ENCODE measurements around the gene TAF3.

Gene TAF3

DNA sequence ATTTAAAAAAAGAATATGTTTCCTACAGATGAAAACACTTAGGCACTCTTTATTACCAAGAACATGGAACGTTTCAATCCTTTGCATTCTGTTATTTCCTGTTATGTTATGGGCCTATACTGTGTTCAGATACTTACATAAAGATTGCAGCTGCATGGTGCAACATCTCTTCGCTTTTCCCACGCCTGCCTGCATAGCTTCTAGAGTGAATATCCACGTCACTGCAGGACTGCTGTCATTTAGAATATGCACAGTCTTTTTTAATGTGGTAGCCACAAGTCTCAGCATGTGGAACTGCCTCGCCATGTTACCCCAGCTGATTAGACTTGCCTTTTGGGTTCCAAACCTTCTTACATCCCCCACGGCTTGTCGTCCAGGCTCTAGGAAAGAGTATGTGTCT, 166.6 kb downstream of the TAF3 start:
- ATAC-seq (ENCODE audit: insufficient read depth, low read depth) (no peak), DNase-seq (no peak)
- Histone ChIP-seq H3K27ac (ENCODE audit: low read length) (no peak overlapping the region), H3K27me3 (ENCODE audit: insufficient read depth, low read length, poor library complexity) (no peaks in the 10 kb centered on the region), H3K79me2 (ENCODE audit: insufficient read depth, low read length) (no peaks in the 10 kb centered on the region), H3K4me1 (ENCODE audit: insufficient read depth, low read length) (no peaks in the 10 kb centered on the region), H3K36me3 (ENCODE audit: insufficient read depth, low read length) (no peaks in the 10 kb centered on the region), H3K4me2 (ENCODE audit: insufficient read depth, low read length) (no peak overlapping the region), H2AFZ (ENCODE audit: low read depth, low read length) (no peak overlapping the region), H3K9me3 (ENCODE audit: insufficient read depth, low read length, severe bottlenecking) (no peaks in the 10 kb centered on the region), H3K9ac (ENCODE audit: low read depth, low read length) (no peak overlapping the region), H4K20me1 (ENCODE audit: insufficient read depth, low read length) (no peaks in the 10 kb centered on the region), H3K4me3 (ENCODE audit: low read depth in 1 of 2, low read length in 2 of 2) (no peak overlapping the region)
- no peak for TF ChIP-seq EZH2 (IDR thresholded peaks at IDR 0.05; ENCODE audit: borderline replicate concordance, low read depth, low read length, severe bottlenecking)
- TF ChIP-seq, protein P1, sequence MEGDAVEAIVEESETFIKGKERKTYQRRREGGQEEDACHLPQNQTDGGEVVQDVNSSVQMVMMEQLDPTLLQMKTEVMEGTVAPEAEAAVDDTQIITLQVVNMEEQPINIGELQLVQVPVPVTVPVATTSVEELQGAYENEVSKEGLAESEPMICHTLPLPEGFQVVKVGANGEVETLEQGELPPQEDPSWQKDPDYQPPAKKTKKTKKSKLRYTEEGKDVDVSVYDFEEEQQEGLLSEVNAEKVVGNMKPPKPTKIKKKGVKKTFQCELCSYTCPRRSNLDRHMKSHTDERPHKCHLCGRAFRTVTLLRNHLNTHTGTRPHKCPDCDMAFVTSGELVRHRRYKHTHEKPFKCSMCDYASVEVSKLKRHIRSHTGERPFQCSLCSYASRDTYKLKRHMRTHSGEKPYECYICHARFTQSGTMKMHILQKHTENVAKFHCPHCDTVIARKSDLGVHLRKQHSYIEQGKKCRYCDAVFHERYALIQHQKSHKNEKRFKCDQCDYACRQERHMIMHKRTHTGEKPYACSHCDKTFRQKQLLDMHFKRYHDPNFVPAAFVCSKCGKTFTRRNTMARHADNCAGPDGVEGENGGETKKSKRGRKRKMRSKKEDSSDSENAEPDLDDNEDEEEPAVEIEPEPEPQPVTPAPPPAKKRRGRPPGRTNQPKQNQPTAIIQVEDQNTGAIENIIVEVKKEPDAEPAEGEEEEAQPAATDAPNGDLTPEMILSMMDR (IDR thresholded peaks at IDR 0.05; ENCODE audit: borderline replicate concordance, extremely low read depth, low read length, poor library complexity, severe bottlenecking) = no peak

DNA sequence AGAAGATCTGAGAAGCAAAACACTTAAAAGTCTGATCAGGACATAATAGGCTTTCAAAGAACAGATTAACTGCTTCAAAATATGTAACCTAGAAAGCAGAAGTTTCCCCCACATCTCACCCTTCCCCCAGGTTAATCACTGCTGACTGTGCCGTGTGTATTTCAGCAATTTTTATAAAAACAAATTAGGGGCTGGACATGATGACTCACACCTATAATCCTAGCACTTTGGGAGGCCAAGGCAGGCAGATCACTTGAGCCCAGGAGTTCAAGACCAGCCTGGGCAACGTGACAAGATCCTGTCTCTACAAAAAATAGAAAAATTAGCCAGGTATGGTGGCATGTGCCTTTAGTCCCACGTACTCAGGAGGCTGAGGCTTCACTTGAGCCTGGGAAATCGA, 168.5 kb downstream of the TAF3 start:
- ATAC-seq (ENCODE audit: insufficient read depth, low read depth) (no peak), DNase-seq (no peak)
- no peaks in the 10 kb centered on the region for H3K9me3 ChIP-seq (ENCODE audit: insufficient read depth, low read length, severe bottlenecking)
- H3K9ac ChIP-seq (ENCODE audit: low read depth, low read length) = no peak overlapping the region
- H4K20me1 ChIP-seq (ENCODE audit: insufficient read depth, low read length) = no peaks in the 10 kb centered on the region
- no peak overlapping the region for H3K4me2 ChIP-seq (ENCODE audit: insufficient read depth, low read length)
- no peak overlapping the region for H3K4me3 ChIP-seq (ENCODE audit: low read depth in 1 of 2, low read length in 2 of 2)
- H3K27ac ChIP-seq (ENCODE audit: low read length) = no peak overlapping the region
- no peak for TF ChIP-seq EZH2 (IDR thresholded peaks at IDR 0.05; ENCODE audit: borderline replicate concordance, low read depth, low read length, severe bottlenecking)
- TF ChIP-seq, protein P1 (IDR thresholded peaks at IDR 0.05; ENCODE audit: borderline replicate concordance, extremely low read depth, low read length, poor library complexity, severe bottlenecking) = no peak
- H3K4me1 ChIP-seq (ENCODE audit: insufficient read depth, low read length) = no peaks in the 10 kb centered on the region
- no peaks in the 10 kb centered on the region for H3K36me3 ChIP-seq (ENCODE audit: insufficient read depth, low read length)
- no peaks in the 10 kb centered on the region for H3K79me2 ChIP-seq (ENCODE audit: insufficient read depth, low read length)
- H2AFZ ChIP-seq (ENCODE audit: low read depth, low read length) = no peak overlapping the region
- H3K27me3 ChIP-seq (ENCODE audit: insufficient read depth, low read length, poor library complexity) = no peaks in the 10 kb centered on the region

GRCh38 chr10:7988989-7989388, 170.7 kb downstream of the TAF3 start:
- Histone ChIP-seq H3K9me3 (ENCODE audit: insufficient read depth, low read length, severe bottlenecking) (no peaks in the 10 kb centered on the region), H4K20me1 (ENCODE audit: insufficient read depth, low read length) (no peaks in the 10 kb centered on the region), H3K4me3 (ENCODE audit: low read depth in 1 of 2, low read length in 2 of 2) (no peak overlapping the region), H3K36me3 (ENCODE audit: insufficient read depth, low read length) (no peaks in the 10 kb centered on the region), H3K9ac (ENCODE audit: low read depth, low read length) (no peak overlapping the region), H3K27ac (ENCODE audit: low read length) (no peak overlapping the region), H3K27me3 (ENCODE audit: insufficient read depth, low read length, poor library complexity) (no peaks in the 10 kb centered on the region), H3K4me2 (ENCODE audit: insufficient read depth, low read length) (no peak overlapping the region), H3K4me1 (ENCODE audit: insufficient read depth, low read length) (no peaks in the 10 kb centered on the region), H2AFZ (ENCODE audit: low read depth, low read length) (no peak overlapping the region), H3K79me2 (ENCODE audit: insufficient read depth, low read length) (no peaks in the 10 kb centered on the region)
- ATAC-seq (ENCODE audit: insufficient read depth, low read depth) (no peak), DNase-seq (peak; percentile 16)
- TF ChIP-seq, protein P1 (IDR thresholded peaks at IDR 0.05; ENCODE audit: borderline replicate concordance, extremely low read depth, low read length, poor library complexity, severe bottlenecking) = no peak
- TF ChIP-seq EZH2 (IDR thresholded peaks at IDR 0.05; ENCODE audit: borderline replicate concordance, low read depth, low read length, severe bottlenecking) = no peak

DNA sequence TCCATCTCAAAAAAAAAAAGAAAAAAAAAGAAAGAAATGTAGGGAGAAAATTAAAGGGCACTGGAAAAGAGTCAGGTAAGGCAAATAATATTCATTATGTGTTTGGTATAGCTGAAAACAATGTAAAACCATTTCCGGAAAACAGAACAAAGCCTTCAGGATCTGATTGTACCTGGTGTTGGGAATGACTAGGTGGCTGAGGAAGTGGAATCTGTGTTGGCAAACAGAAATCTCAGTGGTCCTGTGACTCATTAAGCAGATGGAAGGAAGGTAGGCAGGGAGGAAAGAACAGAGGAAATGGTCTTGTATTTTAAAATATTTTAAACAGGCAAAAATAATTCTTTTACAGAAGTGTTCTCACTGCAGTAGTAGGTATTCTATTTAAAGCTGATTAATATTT, 180.5 kb downstream of the TAF3 start:
- Histone ChIP-seq H3K36me3 (ENCODE audit: insufficient read depth, low read length) (no peaks in the 10 kb centered on the region), H4K20me1 (ENCODE audit: insufficient read depth, low read length) (no peaks in the 10 kb centered on the region), H3K4me1 (ENCODE audit: insufficient read depth, low read length) (no peaks in the 10 kb centered on the region), H3K27me3 (ENCODE audit: insufficient read depth, low read length, poor library complexity) (no peaks in the 10 kb centered on the region), H3K79me2 (ENCODE audit: insufficient read depth, low read length) (no peaks in the 10 kb centered on the region), H3K4me2 (ENCODE audit: insufficient read depth, low read length) (no peak overlapping the region), H3K9me3 (ENCODE audit: insufficient read depth, low read length, severe bottlenecking) (no peaks in the 10 kb centered on the region), H2AFZ (ENCODE audit: low read depth, low read length) (no peak overlapping the region), H3K27ac (ENCODE audit: low read length) (no peak overlapping the region), H3K9ac (ENCODE audit: low read depth, low read length) (no peak overlapping the region), H3K4me3 (ENCODE audit: low read depth in 1 of 2, low read length in 2 of 2) (no peak overlapping the region)
- ATAC-seq (ENCODE audit: insufficient read depth, low read depth) = no peak
- DNase-seq = no peak
- TF ChIP-seq, protein P1 (IDR thresholded peaks at IDR 0.05; ENCODE audit: borderline replicate concordance, extremely low read depth, low read length, poor library complexity, severe bottlenecking) = no peak
- no peak for TF ChIP-seq EZH2 (IDR thresholded peaks at IDR 0.05; ENCODE audit: borderline replicate concordance, low read depth, low read length, severe bottlenecking)

Measured in DND-41 (cell line).